Spleen (tissue), 7 donors: ENCODE data around the gene CACNA2D4.

ENCODE experiments used
- CTCF ChIP-seq, 11 experiments: fragments of 200-600 bp in 7 of 11; fragments of 450-650 bp in 4 of 11; sonication (generic) in 4 of 11; IDR thresholded peaks in 8 of 11; conservative IDR thresholded peaks in 3 of 11; 1 replicate in 7 of 11; 2 replicates in 4 of 11; pipeline versions ENCODE4 v1.4.0 to v1.8.0; 2016 to 2021; ENCODE audit warnings: antibody characterized with exemption in 11 of 11, inconsistent platforms in 4 of 11, mild to moderate bottlenecking in 1 of 11
- POLR2AphosphoS5 ChIP-seq, 3 donors: sonication (generic); formaldehyde crosslinking; IDR thresholded peaks; one replicate each; pipeline ENCODE4 v1.5.1; 2017; ENCODE audit warnings: antibody characterized with exemption in 3 of 3
- donor health status: DM: no; HTN: no; CAD: no; lungs with moderate emphysema.
- donor health status: DM: no; HTN: no; CAD: no.
- donor health status: DM: no; HTN: no; CAD: no.

GRCh38 chr12:1859643-1860042 is 58.8 kb downstream of the CACNA2D4 start:
- no peak for TF ChIP-seq POLR2AphosphoS5 (IDR thresholded peaks at IDR 0.05)
- TF ChIP-seq CTCF (IDR thresholded peaks at IDR 0.05 in 8 of 11, conservative IDR thresholded peaks at IDR 0.05 in 3 of 11) = no peak
